AML-193 (cell line): ENCODE measurements around the gene ZNF891.

ENCODE experiments used
- DNase-seq, 2 experiments: peaks; one replicate each; lab custom pipeline; 2025; lab: John Stamatoyannopoulos, UW

The ZNF891 gene

GRCh38 chr12:133061954-133062353 is 68.1 kb downstream of the ZNF891 start:
- DNase-seq: no peak

- DNase-seq: no peak
These were observed 71.6 kb downstream of the ZNF891 start for GRCh38 chr12:133058203-133059113.

GRCh38 chr12:133057446-133057845 is 72.6 kb downstream of the ZNF891 start:
- DNase-seq: no peak
